ENCODE data around the gene OXSR1. TPM values are rescaled to one million over a fixed set of nuclear protein-coding genes. Genes with fewer than 3 reads are reported as not detected.

The OXSR1 gene
- total RNA-seq: 39.1 TPM

GRCh38 chr3:38164952-38165721, at the start of gene OXSR1:
OXSR1 (plus strand) TSS chr3:38165537; CDS start chr3:38165877, 340 bp downstream.

GRCh38 chr3:38136777-38137614, 28.3 kb upstream of the OXSR1 start, which contains the start of gene ACAA1:
ACAA1 (minus strand) TSS chr3:38137127; CDS start chr3:38137035, 92 bp downstream.

GRCh38 chr3:38138349-38139190, 26.8 kb upstream of the OXSR1 start, which contains the start of gene MYD88:
MYD88 (plus strand) TSS chr3:38138661; CDS start chr3:38138701, 40 bp downstream.

GRCh38 chr3:38265604-38266307, 100.4 kb downstream of the OXSR1 start, which contains the start of gene SLC22A13:
SLC22A13 (plus strand) TSS chr3:38265812; CDS start chr3:38265861, 49 bp downstream.

GRCh38 chr3:38281895-38282686, 116.8 kb downstream of the OXSR1 start, which contains the start of gene SLC22A14:
SLC22A14 (plus strand) TSS chr3:38282294; CDS start chr3:38306027, 23,733 bp downstream.

Small RNAs within 50 kb of the gene (small RNA-seq; reads per million reads assigned to genes)
- gene RF00019 (ENCODE audit: low replicate concordance) (not detected), gene RNU6-235P (ENCODE audit: low replicate concordance) (not detected)

Other genes with a start within 250 kb of the OXSR1 start
- 17.9 TPM for gene VILL, start 174.8 kb upstream of the OXSR1 start, total RNA-seq
- gene PLCD1, start 135.9 kb upstream of the OXSR1 start, total RNA-seq: 33.8 TPM
- 2.4 TPM for gene DLEC1, start 126.3 kb upstream of the OXSR1 start, total RNA-seq
- gene ACAA1, start 28.4 kb upstream of the OXSR1 start, total RNA-seq: 62.8 TPM
- gene MYD88, start 26.9 kb upstream of the OXSR1 start, total RNA-seq: 22.5 TPM
- 6.1 TPM for gene SLC22A13, start 100.3 kb downstream of the OXSR1 start, total RNA-seq
- gene SLC22A14, start 116.8 kb downstream of the OXSR1 start, total RNA-seq: 1.7 TPM
- gene XYLB, start 181.2 kb downstream of the OXSR1 start, total RNA-seq: 14.3 TPM

Data from metanephros (tissue), 2 donors.